HG03521 (cell line): ENCODE results near the gene NPLOC4.

Experiments
- ATAC-seq: cut with Tn5 transposase; IDR thresholded peaks from one replicate; pipeline ENCODE4 v1.9.1; 2021; ENCODE audit warnings: mild to moderate bottlenecking, moderate library complexity; ENCODE audit not compliant: unreplicated experiment

NPLOC4 gene

DNA sequence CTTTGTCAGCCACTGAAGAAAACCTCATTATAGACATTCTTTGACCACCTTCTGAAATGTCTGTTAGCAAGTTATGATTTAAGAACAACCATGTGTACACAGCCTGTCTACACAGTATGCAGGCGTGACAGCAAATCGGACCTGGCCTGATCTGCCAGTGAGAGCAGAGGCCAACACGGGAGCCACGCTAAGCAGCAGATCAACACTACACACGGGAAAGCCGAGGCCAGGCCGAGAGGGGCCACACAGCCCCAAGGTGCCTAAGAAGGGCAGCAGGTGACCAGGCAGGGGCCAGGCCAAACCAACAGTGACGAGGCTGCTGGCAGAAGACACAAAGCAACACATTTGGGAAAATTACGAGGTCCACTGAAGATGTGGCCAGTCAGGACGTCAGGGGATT, 68.5 kb downstream of the NPLOC4 start:
- ATAC-seq, result no peak

DNA sequence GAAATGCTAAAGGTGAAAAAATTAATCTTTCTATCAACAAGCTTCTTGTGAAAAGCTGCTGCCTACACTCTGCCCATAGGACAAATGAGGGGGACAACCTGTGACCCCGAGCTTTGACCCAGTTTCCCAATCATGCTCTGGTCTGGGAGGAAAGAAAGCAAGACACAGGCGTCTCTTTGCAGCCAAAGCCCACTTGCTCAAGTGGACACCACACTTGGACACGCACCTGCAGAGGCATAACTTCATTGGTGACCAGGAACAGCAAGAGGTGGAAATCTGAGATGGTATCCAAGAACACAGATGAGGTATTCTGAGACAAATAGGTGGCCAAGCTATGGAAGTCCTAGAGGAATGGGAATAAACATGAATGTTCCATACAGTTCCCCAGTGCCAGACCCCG, 69.7 kb downstream of the NPLOC4 start:
- no peak for ATAC-seq

DNA sequence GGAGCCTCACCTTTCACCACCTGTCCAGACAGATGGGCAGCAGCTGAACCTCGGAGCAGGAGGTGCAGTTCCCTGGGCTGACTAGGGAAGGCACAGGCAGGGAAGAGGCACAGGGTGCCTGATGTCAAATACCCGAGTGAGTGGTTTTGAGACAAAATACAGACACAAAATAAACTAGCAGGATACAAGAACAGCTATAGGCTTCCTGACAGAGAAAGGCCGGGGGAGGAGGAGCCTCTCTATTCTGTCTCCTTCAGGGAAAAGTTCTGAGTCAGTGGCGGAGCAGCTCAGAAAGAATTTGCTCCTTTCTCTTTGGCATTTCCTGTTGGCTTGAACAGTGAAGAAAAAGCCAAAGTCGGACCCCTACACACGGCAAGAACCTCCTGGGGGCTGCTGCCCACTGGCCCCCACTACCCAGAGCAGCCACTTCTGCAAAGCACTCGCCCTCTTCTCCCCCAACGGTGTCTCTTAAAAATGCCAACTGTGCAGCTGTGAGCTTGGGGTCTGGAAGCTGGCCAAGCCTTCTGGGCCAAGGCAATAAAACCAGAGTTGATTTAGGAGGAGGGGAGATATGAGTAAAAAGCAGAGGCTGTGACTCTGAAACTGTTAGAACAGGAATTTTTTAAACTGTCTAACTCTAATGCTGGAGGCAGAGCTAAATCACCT, 70.3 kb downstream of the NPLOC4 start:
- no peak for ATAC-seq

DNA sequence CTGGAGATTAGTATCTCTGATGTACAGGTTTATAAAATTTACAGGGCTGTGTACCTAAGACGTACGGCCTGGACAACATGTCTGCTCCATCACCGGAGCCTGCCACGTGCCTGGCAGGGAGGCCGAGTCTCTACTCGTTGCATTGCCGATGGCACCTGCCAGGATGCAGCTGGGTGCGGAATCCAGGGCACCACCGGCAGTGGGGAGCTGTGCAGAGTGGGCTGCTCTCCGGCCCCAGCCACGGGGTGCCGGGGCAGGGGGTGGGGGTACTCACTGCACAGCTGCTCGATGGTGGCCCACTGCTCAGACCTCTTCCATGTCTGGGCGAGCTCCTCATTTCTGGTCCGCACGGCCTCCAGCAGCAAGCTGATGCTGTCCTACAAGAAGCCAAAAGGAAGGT, 71.7 kb downstream of the NPLOC4 start:
- ATAC-seq, result no peak

DNA sequence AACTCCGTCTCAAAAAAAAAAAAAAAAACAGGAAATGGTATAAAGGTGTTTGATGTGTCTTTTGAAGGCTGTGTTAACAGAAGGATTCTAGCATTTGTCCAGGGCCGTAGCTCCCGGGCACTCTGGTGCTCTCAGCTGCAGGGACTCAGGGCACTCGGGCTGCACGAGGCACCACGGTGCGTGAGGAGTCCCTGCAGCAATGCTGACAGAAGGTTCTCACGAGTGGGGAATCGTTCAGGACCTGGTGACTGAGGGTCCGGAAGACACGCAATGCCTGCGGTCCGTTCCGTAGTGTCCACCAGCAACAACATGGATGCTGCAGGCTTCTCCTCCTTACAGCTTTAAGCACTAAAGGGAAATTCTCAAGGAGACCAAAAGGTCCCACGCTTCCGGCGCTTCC, 72.1 kb downstream of the NPLOC4 start:
- no peak for ATAC-seq

DNA sequence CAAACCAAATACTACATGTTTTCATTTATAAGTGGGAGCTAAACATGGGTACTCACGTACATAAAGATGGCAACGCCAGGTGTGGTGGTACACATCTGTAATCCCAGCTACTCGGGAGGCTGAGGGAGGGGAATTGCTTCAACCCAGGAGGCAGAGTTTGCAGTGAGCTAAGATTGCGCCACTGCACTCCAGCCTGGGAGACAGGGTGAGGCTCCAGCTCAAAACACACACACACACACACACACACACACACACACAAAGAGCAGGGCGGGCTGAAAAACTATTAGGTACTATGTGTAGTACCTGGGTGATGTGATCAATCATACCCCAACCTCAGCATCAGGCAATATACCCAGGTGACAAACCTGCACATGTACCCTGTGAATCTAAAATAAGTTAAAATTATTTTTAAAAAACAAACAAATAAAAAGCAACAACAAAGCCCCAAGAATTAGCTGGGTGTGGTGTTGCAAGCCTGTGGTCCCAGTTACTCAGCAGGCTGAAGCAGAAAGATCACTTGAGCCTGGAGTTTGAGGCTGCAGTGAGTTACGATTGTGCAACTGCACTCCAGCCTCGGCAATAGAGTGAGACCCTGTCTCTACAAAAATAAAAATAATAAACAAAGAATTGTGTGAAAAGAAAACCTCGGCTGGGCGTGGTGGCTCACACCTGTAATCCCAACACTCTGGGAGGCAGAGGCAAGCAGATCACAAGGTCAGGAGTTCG, 72.9 kb downstream of the NPLOC4 start:
- ATAC-seq, result no peak

DNA sequence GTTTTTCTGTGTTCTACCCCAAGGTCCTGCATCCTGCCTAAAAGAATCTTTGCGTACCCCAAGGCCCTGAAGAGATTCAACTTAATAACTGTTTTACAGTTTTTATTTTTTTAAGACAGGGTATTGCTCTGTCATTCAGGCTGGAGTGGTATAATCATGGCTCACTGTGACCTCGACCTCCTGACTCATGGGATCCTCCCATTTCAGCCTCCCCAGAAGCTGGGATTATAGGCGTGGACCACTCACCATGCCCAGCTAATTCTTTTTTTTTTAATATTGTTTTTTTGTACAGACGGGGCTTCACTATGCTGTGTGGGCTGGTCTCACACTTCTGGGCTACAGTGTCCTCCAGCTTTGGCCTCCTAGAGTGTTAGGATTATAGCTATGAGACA, 75.4 kb downstream of the NPLOC4 start:
- no peak for ATAC-seq

DNA sequence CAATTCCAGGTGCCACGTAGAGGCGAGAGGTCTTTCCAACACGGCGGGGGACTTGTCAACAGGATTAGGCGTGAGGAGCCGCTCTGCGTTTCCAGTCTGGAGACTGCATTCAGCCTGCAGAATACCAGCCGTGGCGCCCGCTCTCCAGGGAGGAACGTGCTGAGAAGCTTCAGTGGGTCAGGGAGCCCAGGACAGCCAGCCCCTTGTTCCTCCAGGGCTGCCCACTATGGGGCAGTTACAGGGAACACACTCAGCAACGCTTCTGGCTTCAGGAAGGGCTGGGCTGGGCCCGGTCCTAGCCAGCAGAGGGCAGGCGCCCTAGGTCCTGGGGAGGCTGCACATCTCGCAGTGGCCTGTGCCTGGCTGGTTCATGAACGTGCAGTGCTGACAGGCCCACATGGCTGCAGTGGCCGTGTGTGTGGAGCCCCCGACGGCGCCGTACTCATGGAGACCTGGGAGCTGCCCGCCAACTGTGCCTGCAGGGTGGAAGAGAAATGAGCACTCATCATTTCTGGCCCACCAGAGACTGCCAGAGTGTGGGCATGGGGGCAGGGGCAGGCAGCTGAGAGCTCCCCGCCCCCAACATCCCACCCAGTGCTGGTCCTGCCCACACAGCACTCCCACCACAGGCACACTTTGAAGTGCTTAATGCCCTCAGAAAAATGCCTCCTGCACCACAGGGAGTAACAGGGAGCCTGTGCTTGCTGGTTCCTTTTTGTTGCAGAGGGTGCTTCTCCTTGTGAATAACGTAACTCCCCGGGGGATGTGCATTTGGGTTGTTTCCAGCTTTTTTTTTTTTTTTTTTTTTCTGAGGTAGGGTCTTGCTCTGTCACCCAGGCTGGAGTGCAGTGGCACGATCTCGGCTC, 77.7 kb downstream of the NPLOC4 start:
- ATAC-seq, result no peak

DNA sequence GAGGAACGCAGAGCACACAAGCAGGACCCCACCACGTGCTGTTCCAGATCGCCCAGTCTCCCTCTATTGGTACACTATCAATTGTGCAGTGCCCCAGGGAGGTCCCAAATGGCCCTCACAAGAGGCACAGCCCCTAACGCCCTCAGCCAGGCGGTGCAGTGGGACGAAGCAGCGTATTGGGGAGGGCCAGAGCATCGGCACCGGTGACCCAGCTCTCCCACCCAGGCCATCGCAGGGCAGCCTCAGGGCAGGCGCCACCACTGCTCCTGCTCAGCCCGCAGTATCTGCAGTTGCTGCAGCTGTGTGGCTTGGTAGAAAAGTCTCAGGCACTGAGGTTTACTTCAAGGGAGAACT, 78.8 kb downstream of the NPLOC4 start:
- no peak for ATAC-seq

DNA sequence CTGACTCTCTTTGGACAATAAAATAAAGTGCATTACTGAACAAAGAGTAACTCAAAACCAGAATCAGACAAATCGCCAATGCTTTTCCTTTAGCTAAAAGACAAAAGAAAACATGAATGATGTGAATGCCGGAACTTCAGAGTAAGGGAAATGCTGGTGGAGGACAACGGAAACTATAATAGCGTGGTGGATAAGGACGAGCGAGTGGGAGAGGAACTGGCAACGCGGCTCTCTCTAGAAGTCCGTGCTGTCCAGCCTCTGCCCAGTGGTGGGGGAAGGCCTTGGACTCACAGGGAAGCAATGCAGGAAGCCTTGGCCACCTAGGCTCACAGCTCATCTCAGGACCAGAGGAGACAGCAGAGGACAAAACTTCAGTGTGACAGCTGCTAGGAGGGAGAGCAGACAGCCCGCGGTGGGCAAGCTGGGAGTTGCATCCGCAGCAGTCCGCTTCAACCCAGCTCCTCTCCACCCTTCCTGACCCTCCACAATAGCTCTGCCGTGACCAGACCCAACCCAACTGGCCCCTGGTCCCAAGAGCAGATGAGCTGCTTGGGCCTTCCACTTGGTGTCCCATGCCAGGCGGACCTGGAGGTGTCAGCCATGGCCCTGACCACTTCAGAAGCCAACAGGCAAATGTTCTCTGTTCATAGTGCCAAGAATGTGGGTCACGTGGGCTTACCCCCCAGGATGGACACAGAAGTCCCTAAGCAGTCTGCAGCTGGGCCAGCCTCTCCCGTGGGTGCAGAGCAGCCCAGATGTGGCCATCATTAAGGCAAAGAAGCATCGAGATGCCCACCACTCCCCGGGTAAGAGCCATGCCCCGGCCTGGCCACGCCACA, 79.4 kb downstream of the NPLOC4 start:
- no peak for ATAC-seq

DNA sequence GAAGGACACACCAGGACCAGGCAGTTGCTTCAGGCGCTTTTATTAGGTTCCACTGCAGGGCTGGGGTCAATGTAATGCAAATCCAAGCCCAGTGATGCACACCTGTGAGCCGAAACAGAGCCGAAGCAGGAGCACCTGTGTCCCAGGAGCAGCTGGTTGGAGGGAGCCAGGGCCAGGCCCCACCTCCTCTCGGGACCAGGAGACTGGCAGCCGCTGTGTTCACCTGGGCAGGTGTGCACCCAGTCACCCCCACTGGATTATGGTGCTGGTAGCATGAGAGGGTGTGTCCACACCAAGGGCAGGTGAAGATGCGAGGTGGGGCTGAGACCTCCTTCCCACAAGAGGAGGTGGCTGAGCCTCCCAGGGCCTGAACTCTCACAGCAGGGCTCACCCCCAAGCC, 80.0 kb downstream of the NPLOC4 start:
- no peak for ATAC-seq

DNA sequence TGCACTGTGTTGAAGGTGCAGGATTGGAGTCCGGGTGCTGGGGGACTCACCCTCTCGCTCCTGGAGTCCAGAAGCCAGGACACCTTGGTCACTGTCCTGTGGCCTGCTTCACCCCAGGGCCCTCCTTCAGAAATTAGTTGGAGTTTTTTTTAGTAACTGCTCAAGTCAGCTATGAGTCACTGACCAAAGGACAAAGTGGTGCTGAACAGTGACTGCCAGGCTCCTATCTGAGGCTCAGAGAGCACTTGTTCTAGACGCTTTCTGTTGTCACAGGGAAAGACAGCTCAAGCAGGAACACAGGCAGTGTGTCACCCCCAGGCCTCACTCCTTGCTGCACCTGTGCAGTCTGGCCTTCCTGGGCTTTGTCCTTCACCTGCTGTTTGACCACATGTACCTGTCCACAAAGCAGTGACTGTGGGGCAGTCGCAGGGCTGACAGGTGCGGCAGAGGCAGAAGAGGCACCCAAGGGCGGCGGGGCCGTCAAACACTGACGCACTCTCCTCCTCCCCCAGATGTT, 80.7 kb downstream of the NPLOC4 start:
- ATAC-seq, result no peak

DNA sequence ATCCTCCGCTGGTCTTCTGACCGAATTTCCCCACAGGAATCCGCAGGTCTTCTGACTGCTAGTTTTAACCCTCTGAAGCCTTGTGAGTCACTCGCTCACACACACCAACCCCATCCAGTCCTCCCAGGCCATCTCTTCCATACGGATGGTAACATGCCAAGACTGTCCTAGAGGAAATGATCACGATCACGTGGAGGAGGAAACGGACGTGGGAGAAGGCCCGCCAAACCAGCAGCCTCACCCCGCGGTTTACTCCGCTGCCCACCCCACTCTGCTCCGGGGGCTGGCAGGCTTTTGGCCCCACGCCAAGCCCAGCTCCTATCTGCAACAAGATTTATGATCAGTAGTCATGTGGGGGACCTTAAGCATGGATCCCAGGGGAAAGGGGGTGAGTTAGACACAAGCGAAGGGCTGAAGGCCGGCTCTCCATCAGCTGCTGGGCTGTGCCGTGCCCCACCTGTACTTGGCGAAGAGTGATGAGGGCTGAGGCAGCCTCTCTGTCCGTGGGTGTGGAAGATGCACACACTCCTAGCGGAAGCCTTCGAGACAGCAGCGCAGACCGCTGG, 83.2 kb downstream of the NPLOC4 start:
- no peak for ATAC-seq

DNA sequence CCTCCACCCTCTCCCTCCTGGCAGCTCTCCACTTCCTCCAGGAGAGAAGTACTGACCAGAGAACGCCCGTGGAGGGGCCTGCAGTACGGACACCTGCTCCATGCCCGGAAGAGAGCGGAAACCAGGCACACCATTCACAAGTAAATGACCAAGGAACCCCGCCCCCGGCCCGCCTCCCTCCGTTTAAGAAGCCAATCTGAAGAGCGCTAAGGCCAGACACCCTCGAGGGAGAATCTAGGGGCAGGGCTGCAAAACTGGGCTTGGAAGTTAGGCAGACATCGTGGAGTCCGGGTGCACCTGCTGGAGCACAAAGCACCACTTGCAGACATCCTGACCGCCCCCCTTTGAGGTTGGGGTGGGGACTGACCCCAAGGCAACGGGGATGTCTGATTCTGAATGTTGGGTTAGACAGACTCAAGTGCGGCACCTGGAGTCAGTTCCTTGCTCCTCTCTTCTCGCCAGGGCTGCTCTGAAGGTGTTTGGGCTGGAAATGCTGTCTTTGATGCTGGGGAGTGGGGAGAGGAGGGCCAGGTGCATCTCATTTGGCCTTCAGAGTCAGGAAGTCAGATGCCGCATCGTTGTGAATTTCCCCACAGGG, 83.8 kb downstream of the NPLOC4 start:
- no peak for ATAC-seq

DNA sequence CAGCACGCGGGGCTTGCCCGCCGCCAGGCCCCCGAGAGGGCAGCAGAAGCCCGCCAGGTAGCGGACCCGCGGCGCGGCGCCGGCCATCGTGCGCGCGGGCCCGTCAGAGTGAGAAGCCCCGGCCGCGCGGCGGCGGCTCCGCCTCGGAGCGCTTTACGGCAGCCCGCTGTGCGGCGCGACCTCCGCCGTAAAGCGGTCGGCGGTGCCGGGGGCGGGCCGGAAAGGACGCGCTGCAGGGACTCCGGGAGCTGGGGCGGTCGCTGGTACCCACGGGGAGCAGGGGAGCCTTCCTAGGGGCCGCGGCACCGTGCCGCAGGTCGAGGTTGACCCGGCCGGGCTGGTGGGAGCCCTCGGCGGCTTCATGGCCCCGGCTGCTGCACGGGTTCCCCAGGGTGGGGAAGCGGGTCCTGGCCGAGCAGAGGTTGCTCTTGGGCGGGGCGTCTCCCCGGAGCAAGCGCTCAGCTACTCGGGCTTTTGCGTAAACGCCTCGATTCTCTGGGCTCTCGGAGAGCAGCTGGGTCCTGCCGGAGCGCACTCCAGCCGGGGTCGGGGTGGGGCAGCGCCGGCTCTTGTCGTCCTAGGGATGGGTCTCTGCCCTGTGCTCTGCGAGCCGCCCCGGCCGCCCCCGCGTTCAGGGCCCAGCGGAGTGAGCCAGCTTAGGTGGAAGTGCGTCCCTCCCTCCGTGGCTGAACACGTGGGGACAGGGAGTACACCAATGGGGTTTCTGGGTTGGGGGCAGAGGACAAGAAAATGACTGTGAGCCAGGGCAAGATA, 84.5 kb downstream of the NPLOC4 start, which contains the start of gene FAAP100:
TSS of gene FAAP100 (minus strand) at position 110 of the 774 bp plus-strand sequence. CDS start at position 87, 23 bp downstream.
- ATAC-seq, result no peak

DNA sequence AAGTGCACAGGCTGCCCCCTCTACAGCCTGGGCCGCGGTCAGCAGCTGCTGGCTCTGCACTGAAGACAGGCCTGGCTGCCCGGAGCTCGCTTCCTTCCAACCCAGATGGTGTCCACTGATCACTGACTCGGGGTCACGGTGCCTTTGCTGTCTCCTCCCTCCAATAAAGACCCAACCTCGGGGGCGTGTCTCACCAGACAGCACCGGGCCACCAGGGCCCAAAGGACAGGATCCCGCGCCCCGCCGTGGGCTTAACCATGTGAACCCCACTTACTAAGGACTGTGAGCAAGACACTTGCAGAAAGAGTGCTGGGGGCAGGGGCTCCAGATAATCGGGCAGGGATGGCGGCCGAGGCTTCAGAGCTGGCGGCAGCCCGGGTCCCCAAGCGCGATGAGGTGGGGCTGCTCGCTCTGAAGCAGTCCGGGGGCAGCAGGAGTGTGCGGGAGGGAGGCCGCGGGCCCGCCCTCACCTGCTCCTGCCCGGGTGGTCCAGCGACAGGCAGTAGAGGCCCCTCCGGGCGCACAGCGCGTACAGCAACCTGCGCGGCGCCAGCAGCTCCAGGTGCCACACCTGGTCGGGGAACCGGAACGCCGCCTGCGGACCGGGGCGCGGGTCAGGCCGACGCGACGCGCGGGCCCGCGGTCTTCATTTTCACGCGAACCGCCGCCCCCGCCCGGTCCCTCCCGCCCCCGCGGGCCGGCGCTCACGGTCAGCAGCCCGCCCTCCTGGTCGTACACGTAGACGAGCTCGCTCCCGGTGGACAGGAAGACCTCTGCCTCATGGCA, 85.3 kb downstream of the NPLOC4 start:
- ATAC-seq, result no peak

DNA sequence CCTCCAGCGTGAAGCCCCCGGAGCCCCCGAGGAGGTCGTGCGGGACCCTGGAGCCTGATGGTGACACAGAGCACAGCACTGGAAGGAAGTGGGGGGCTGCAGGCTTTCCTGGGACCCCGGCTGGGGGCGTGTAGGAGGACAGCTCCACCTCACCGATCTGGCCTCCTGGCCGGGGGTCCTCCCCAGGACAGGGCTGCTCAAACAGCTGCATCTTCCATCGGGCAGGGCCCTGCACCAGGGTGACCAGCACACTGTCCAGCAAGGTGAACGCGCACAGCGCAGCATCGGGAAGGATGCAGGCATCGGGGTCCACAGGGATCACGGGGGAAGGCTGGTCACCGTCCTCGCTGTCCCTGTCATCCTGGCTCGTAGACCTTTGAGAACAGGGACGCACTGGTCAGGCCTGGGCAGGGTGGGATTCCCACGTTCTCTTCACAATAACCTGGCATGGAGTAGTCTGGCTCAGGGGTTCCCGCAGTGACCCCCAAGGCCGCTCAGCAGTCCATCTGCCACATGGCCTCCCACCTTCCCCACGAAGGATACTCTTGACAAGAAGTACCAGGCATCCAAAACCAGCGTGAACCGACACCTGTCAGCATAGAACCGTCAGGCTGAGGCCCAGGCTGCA, 86.0 kb downstream of the NPLOC4 start:
- ATAC-seq, result no peak

DNA sequence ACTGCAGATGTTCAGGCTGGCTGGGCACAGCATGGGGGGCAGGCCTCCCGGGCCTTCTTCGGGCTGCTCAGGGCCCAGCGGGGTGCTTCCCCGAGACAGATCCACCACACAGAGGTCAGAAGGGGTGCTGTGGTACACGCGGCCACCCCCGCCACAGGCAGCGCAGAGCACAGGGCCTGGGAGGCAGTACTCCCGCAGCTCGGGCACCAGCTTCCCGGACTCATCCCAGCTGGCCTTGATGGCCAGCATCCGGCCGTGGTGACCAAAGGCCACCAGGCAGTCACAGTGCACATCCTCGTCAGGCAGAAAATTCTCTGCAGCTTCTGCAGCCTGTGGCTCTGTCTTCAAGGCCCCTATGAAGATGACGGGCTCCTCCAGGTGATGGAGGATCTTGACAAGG, 86.6 kb downstream of the NPLOC4 start:
- no peak for ATAC-seq
